CD4-positive, alpha-beta T cell treated with Interleukin-15 for 4 hours (primary cell): ENCODE measurements around the gene COPS7A.
A peak's percentile ranks its signal among the peaks of the same experiment; 100 is the strongest.
"Not testable (repeated sequence)": the region's sequence is repeated elsewhere in the genome, so short reads cannot be mapped to it uniquely, and the experiment has no call there.

Source experiments
- DNase-seq: peaks from one replicate; pipeline ENCODE4 v3.0.0-alpha.2; 2020; ENCODE audit warnings: low spot score

Gene COPS7A

DNA sequence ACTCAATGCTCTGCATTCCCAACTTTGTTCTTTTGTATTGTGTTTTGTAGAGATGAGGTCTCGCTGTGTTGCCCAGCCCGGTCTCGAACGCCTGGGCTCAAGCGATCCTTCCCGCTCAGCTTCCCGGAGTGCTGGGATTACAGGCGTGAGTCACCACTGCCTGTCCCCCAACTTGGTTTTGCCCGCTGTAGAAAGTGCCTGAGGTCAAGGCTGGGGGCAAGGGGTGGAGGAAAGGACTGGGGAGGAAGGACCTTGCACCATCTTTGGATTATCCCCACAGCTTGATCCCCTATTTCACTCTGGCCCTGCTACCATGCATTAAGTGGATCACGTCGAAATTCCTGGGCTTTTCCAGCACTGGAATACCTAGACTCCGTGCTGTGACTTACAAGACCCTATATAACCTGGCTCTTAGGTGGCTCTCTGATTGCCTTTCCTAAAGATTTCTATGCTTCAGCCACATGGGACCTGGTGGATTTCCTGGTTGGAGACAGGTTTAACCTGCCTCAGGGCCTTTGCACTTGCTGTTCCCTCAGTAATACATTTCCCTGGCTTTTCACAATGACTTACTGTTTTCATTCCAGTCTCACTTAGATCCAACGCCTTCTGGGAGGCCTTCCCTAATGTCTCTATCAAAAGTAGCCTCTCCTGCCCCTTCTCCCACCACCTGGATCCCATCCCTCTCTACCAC is 22.6 kb upstream of the COPS7A start:
- DNase-seq: no peak

DNA sequence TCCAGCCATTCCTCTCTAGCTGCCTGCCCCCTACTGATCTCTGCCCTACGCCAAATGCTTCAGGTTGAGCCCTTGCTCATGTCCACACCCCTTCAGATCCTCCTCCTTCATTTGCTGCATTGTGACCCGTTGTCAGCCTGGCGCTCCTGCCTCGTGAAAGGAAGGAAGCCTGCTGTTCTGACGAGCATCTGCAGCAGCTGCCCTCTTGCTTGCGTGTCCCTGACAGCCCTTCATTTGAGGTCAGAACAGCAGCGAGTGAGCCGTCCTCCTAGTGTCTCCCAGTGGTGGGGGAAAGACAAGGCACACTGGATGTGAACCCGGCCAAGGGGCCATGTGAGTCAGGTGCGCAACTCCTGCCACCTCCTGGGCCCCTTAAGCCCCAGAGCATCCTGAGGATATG is 20.2 kb upstream of the COPS7A start:
- no peak for DNase-seq

- not testable (repeated sequence) for DNase-seq
These were observed 15.5 kb upstream of the COPS7A start for GRCh38 chr12:6708351-6708750.

GRCh38 chr12:6708960-6709394 is 14.9 kb upstream of the COPS7A start:
- DNase-seq: no peak

DNA sequence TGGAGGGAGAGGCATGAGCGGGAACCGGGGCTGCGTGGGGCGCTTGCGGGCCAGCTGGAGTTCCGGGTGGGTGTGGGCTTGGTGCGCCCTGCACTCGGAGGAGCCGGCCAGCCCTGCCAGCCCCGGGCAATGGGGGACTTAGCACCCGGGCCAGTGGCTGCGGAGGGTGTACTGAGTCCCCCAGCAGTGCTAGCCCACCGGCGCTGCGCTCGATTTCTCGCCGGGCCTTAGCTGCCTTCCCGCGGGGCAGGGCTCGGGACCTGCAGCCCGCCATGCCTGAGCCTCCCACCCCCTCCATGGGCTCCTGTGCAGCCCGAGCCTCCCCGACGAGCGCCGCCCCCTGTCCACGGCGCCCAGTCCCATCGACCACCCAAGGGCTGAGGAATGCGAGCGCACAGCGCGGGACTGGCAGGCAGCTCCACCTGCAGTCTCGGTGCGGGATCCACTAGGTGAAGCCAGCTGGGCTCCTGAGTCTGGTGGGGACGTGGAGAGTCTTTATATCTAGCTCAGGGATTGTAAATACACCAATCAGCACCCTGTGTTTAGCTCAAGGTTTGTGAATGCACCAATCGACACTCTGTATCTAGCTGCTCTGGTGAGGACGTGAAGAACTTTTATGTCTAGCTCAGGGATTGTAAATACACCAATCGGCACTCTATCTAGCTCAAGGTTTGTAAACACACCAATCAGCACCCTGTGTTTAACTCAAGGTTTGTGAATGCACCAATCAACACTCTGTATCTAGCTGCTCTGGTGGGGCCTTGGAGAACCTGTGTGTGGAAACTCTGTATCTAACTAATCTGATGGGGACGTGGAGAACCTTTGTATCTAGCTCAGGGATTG is 7.6 kb upstream of the COPS7A start:
- DNase-seq: not testable (repeated sequence)

GRCh38 chr12:6716874-6717437 is 6.9 kb upstream of the COPS7A start:
- DNase-seq: no peak

DNA sequence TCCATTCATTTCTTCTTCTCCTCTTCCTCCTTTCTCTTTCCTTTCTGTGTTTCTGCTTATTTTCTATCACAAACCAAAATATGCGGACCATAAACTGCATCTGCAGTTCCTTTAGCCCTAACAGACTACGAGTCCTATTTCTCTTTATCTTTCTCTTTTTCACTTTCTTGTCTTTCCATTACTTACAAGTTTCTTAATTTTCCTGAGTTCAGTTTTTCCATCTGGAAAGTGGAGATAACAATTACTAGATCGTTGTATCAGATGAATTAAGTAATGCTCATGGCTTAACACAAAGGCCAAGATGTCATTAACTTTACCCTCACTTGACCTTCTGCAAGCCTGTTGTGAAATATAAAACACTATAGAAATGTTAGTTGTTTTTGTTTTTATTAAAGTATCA is 983 bp upstream of the COPS7A start:
- DNase-seq: no peak

- no peak for DNase-seq
These were observed 557 bp downstream of the COPS7A start for GRCh38 chr12:6724409-6724797.

DNA sequence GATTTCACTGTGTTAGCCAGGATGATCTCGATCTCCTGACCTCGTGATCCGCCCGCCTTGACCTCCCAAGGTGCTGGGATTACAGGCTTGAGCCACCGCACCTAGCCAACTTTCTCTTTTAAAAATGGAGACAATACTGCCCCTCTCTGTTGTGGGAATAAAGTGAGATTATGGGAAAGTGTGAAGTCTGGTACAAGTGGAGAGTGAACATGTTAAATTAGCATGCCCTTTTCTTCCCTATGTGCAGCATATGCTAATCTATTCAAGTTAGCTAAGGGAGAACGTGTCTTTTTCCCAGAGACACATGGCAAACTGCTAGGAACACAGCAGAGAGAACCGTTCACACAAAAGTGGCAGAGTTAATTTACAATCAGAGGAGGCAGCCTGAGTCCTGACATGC is 1.5 kb downstream of the COPS7A start:
- no peak for DNase-seq

GRCh38 chr12:6729186-6729585 is 5.3 kb downstream of the COPS7A start:
- no peak for DNase-seq

DNA sequence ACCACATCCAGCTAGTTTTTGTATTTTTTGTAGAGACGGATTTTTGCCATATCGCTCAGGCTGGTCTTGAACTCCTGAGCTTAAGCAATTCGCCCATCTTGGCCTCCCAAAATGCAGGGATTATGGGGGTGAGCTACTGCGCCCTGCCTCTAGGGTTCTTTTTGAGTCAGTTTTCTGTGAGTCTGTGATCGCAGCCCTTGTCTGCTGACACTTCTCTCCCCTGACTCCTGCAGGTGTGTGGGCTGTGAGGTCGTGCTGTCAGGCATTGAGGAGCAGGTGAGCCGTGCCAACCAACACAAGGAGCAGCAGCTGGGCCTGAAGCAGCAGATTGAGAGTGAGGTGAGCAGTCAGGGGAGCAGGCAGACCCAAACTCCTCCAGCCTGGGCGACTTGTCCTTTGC is 6.3 kb downstream of the COPS7A start:
- no peak for DNase-seq

GRCh38 chr12:6734506-6735387 is 10.9 kb downstream of the COPS7A start:
- no peak for DNase-seq

GRCh38 chr12:6735448-6736191 is 11.8 kb downstream of the COPS7A start:
- peak; percentile 44 for DNase-seq

DNA sequence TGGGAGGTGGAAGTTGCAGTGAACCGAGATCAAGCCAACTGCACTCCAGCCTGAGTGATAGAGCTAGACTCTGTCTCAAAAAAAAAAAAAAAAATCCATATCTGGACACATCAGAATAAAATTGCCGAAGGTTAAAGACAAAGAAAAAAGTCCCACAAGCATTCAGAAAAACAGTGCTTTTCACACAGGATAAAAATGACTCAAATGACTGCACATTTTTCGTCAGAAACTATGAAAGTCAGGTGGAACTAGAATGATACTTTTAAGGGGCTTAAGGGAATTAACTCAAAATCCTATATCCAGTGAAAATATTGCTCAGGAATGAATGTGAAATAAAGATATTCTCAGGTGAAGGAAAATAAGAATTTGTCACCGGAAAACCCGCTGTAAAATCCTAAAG is 12.9 kb downstream of the COPS7A start:
- no peak for DNase-seq

GRCh38 chr12:6742080-6742479 is 18.2 kb downstream of the COPS7A start:
- not testable (repeated sequence) for DNase-seq

GRCh38 chr12:6742834-6743233 is 19.0 kb downstream of the COPS7A start:
- no peak for DNase-seq

DNA sequence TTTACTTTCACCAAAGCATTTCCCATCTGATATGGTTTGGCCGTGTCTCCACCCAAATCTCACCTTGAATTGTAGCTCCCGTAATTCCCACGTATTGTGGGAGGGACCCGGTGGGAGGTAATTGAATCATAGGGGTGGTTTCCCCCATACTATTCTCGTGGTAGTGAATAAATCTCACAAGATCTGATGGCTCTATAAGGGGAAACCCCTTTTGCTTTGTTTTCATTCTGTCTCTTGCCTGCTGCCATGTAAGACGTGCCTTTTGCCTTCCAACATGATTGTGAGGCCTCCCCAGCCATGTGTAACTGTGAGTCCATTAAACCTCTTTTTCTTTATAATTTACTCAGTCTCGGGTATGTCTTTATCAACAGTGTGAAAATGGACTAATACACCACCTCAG is 19.5 kb downstream of the COPS7A start:
- not testable (repeated sequence) for DNase-seq

GRCh38 chr12:6745741-6746525 is 22.1 kb downstream of the COPS7A start:
- peak; percentile 29 for DNase-seq

GRCh38 chr12:6747216-6747615 is 23.4 kb downstream of the COPS7A start:
- no peak for DNase-seq

- DNase-seq: no peak
These were observed 24.9 kb downstream of the COPS7A start for GRCh38 chr12:6748761-6749160.

- no peak for DNase-seq
These were observed 26.7 kb downstream of the COPS7A start for GRCh38 chr12:6750506-6750905.
